ENCODE data around the gene INO80E. TPM values are rescaled to one million over a fixed set of nuclear protein-coding genes. Genes with fewer than 3 reads are reported as not detected.

Gene INO80E
- total RNA-seq, 1 donor, result 14.5 TPM

DNA sequence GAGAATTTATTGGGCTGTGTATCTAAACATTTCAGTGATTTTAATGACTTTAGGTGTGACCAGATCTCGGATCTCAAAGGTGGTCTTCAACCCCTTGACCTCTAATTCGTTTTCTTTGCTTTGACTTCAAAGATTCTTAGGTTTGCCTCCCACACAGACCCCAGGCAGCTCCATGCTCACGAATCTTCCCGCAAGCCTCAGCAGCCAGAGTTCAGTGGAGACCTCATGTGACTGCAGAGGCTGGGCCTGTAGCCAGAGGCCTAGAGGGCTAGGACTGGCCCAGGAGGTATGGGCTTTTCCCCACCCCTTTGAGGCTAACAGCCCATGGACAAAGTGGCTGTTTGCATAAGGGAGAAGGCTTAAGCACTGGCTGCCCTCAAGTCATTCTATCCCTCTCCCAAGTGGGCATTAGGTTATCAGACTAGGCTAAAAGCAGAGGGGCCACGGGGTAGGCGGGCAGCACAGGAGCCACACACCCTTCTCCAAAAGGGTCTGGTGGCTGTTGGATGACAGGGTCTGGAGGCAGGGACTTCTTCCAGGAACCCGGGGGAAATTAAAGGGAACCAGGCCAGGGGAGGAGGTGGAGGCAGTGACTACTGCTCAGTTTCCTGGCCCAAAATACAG, 3.6 kb upstream of the INO80E start:
- Histone ChIP-seq H3K4me1 (ENCODE audit: insufficient read depth, low read length) (peaks cover 19% of the 10 kb centered on the region), H3K27me3 (ENCODE audit: insufficient read depth, low read length) (no peaks in the 10 kb centered on the region), H3K36me3 (ENCODE audit: insufficient read depth, low read length) (peaks cover 55% of the 10 kb centered on the region), H2AFZ (ENCODE audit: low read length) (no peak overlapping the region), H3K4me2 (ENCODE audit: insufficient read depth, low read length) (no peak overlapping the region), H3K9me3 (ENCODE audit: low read depth, low read length) (no peaks in the 10 kb centered on the region), H3K27ac (ENCODE audit: low read depth, low read length) (no peak overlapping the region), H3K79me2 (ENCODE audit: insufficient read depth, low read length) (peaks cover 11% of the 10 kb centered on the region), H4K20me1 (ENCODE audit: insufficient read depth, low read length) (peaks cover 5% of the 10 kb centered on the region), H3K4me3 (ENCODE audit: insufficient read depth, low read length) (no peak overlapping the region)
- no peak for TF ChIP-seq CTCF (IDR thresholded peaks at IDR 0.05; ENCODE audit: extremely low read depth, low read depth, low read length)
- no peak for DNase-seq (ENCODE audit: insufficient read length, low spot score, missing footprints)

GRCh38 chr16:29993191-29993902, 2.7 kb upstream of the INO80E start:
- Histone ChIP-seq H3K79me2 (ENCODE audit: insufficient read depth, low read length) (peaks cover 11% of the 10 kb centered on the region), H2AFZ (ENCODE audit: low read length) (no peak overlapping the region), H3K27ac (ENCODE audit: low read depth, low read length) (no peak overlapping the region), H3K4me2 (ENCODE audit: insufficient read depth, low read length) (no peak overlapping the region), H3K9me3 (ENCODE audit: low read depth, low read length) (no peaks in the 10 kb centered on the region), H3K27me3 (ENCODE audit: insufficient read depth, low read length) (no peaks in the 10 kb centered on the region), H3K4me3 (ENCODE audit: insufficient read depth, low read length) (no peak overlapping the region), H3K36me3 (ENCODE audit: insufficient read depth, low read length) (peaks cover 49% of the 10 kb centered on the region), H3K4me1 (ENCODE audit: insufficient read depth, low read length) (peaks cover 19% of the 10 kb centered on the region), H4K20me1 (ENCODE audit: insufficient read depth, low read length) (peaks cover 5% of the 10 kb centered on the region)
- DNase-seq (ENCODE audit: insufficient read length, low spot score, missing footprints), result peak; percentile 69
- no peak for TF ChIP-seq CTCF (IDR thresholded peaks at IDR 0.05; ENCODE audit: extremely low read depth, low read depth, low read length)

- Histone ChIP-seq H2AFZ (ENCODE audit: low read length) (no peak overlapping the region), H3K27me3 (ENCODE audit: insufficient read depth, low read length) (no peaks in the 10 kb centered on the region), H3K9me3 (ENCODE audit: low read depth, low read length) (no peaks in the 10 kb centered on the region), H3K27ac (ENCODE audit: low read depth, low read length) (no peak overlapping the region), H3K79me2 (ENCODE audit: insufficient read depth, low read length) (peaks cover 11% of the 10 kb centered on the region), H3K4me1 (ENCODE audit: insufficient read depth, low read length) (peaks cover 19% of the 10 kb centered on the region), H3K4me3 (ENCODE audit: insufficient read depth, low read length) (peak overlapping the region; percentile 93), H3K4me2 (ENCODE audit: insufficient read depth, low read length) (peak overlapping the region; percentile 98), H3K36me3 (ENCODE audit: insufficient read depth, low read length) (peaks cover 42% of the 10 kb centered on the region), H4K20me1 (ENCODE audit: insufficient read depth, low read length) (no peaks in the 10 kb centered on the region)
- TF ChIP-seq CTCF (IDR thresholded peaks at IDR 0.05; ENCODE audit: extremely low read depth, low read depth, low read length), result no peak
- no peak for DNase-seq (ENCODE audit: insufficient read length, low spot score, missing footprints)
Measured at GRCh38 chr16:29993903-29994599, 2.0 kb upstream of the INO80E start.

Data from osteoblast (primary cell).